AG09319 (cell line): Measurements from ENCODE around the gene ATG16L2.

ENCODE experiments used
- DNase-seq: peaks from one replicate; pipeline ENCODE4 v3.0.0-alpha.2; 2010; ENCODE audit warnings: low read depth; ENCODE audit errors: extremely low read depth
- CTCF ChIP-seq: IDR thresholded peaks from 2 replicates; pipeline ENCODE4 v1.5.1; 2011; ENCODE audit warnings: low read depth, mild to moderate bottlenecking, inconsistent platforms, low read length, moderate library complexity

ATG16L2 gene

DNA sequence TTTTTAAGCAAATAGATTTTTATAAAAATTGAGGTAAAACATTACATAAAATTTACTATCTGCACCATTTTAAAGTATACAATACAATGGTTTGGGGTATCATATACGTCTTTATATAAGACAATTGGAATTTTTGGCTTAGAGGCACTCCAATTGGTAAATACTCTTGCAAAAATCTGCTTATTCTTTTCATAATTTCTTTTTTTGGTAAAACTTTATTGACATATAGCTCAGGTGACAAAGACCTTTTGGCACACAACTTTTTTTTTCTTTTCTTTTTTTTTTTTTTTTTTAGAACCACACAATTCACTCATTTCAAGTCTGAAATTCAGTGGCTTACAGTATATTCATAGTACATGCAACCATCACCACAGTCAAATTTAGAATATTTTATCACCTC lies 57.8 kb downstream of the ATG16L2 start:
- DNase-seq: no peak
- no peak for TF ChIP-seq CTCF

DNA sequence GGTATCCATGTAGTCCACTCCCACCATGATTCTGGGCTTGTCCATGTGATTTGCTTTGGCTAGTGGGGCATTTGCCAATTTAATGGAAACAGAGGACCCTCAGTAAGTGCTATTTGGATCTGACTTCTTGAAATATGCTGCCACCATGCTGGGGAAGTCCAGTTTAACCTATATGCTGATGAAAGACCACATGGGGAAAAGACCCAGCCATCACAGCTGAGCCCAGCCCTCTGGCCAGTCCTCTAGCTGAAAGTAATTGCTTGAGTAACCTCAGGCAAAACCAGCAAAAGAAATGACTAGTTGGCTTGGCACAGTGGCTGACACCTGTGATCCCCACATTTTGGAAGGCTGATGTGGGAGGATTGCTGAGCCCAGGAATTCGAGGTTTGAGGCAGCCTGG lies 61.5 kb downstream of the ATG16L2 start:
- no peak for DNase-seq
- TF ChIP-seq CTCF: no peak

DNA sequence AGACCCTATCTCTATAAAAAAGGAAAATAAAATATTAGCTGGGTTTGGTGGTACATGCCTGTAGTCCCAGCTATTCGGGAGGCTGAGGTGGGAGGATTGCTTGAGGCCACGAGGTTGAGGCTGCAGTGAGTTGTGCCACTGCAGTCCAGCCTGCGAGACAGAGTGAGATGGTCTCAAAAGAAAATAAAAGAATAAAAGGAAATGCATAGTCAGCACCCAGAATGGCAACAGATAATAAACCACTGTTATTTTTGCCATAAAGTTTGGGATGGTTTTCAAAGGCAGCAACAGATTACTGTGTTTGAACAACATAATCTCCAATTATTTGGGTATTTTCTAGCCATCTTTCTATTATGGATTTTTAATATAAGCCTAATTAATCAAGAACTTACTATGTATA lies 61.9 kb downstream of the ATG16L2 start:
- TF ChIP-seq CTCF: no peak
- no peak for DNase-seq
